ENCODE data around the gene SAMD4B. TPM values are rescaled to one million over a fixed set of nuclear protein-coding genes. Genes with fewer than 3 reads are reported as not detected.

The SAMD4B gene
- total RNA-seq, 1 experiment from 2014 or later = 164 TPM

DNA sequence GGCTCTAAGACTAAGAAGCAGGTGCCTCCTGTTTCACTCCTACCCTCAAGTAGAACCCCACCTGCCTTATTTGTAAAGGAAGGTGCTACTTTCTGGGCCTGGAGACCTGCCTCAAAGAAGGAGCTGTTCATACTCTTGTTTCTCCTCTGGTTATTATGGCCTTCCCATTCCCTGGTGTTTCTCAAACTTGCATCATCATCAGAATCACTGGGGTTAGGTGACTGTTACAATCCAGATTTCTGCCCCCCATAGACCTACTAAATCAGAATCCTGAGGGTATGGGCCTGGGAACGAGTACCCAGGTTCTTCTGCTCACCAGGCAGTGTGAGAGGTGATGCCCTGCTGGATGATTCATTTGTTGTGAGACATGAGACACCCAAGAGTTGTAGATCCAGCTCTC is 18.4 kb downstream of the SAMD4B start:
- POLR2A ChIA-PET = no interaction called here

GRCh38 chr19:39362682-39363657 is 20.7 kb downstream of the SAMD4B start:
- no peak for ATAC-seq
- Mint-ChIP-seq H3K4me1 (no peaks in the 10 kb centered on the region), H3K27ac (no peak overlapping the region), H3K4me3 (no peak overlapping the region), H3K27me3 (ENCODE audit: low read depth) (no peaks in the 10 kb centered on the region), H3K36me3 (peaks cover 52% of the 10 kb centered on the region), H3K9me3 (no peaks in the 10 kb centered on the region)
- CTCF ChIA-PET = interaction anchor here (0.8 to 1.6 kb wide), 2 partner anchors 21 to 35 kb away, joined by 3 to 7 read pairs; partner anchors contain the start of gene SAMD4B
- DNase-seq (ENCODE audit: low spot score) = no peak
- POLR2A ChIA-PET = interaction anchor here (1.1 kb wide), 1 partner anchor 28 kb away, joined by 4 read pairs; the partner anchor contains the start of genes MED29 and PAF1
- no peak for TF ChIP-seq ZBTB43 (CRISPR knock-in tag; IDR thresholded peaks at IDR 0.05)
- TF ChIP-seq GTF2I (CRISPR knock-in tag; conservative IDR thresholded peaks at IDR 0.05) = no peak
- no peak for TF ChIP-seq SP1 (CRISPR knock-in tag; conservative IDR thresholded peaks at IDR 0.05)
- no peak for TF ChIP-seq GRHL2 (CRISPR knock-in tag; IDR thresholded peaks at IDR 0.05; ENCODE audit: insufficient replicate concordance, severe bottlenecking)
- no peak for TF ChIP-seq ZNF671 (CRISPR knock-in tag; IDR thresholded peaks at IDR 0.05)
- no peak for TF ChIP-seq SMAD4 (CRISPR knock-in tag; IDR thresholded peaks at IDR 0.05)
- no peak for TF ChIP-seq NFE2L1 (CRISPR knock-in tag; IDR thresholded peaks at IDR 0.05)
- TF ChIP-seq, protein P1, sequence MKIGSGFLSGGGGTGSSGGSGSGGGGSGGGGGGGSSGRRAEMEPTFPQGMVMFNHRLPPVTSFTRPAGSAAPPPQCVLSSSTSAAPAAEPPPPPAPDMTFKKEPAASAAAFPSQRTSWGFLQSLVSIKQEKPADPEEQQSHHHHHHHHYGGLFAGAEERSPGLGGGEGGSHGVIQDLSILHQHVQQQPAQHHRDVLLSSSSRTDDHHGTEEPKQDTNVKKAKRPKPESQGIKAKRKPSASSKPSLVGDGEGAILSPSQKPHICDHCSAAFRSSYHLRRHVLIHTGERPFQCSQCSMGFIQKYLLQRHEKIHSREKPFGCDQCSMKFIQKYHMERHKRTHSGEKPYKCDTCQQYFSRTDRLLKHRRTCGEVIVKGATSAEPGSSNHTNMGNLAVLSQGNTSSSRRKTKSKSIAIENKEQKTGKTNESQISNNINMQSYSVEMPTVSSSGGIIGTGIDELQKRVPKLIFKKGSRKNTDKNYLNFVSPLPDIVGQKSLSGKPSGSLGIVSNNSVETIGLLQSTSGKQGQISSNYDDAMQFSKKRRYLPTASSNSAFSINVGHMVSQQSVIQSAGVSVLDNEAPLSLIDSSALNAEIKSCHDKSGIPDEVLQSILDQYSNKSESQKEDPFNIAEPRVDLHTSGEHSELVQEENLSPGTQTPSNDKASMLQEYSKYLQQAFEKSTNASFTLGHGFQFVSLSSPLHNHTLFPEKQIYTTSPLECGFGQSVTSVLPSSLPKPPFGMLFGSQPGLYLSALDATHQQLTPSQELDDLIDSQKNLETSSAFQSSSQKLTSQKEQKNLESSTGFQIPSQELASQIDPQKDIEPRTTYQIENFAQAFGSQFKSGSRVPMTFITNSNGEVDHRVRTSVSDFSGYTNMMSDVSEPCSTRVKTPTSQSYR (CRISPR knock-in tag; IDR thresholded peaks at IDR 0.05) = no peak
- no peak for TF ChIP-seq NR2C2 (CRISPR knock-in tag; IDR thresholded peaks at IDR 0.05)
- no peak for TF ChIP-seq E2F1 (CRISPR knock-in tag; IDR thresholded peaks at IDR 0.05)
- no peak for TF ChIP-seq FOXJ3 (CRISPR knock-in tag; IDR thresholded peaks at IDR 0.05; ENCODE audit: borderline replicate concordance)
- TF ChIP-seq MYBL2 (CRISPR knock-in tag; IDR thresholded peaks at IDR 0.05) = no peak
- TF ChIP-seq SOX15 (CRISPR knock-in tag; IDR thresholded peaks at IDR 0.05) = no peak

More for the DNA sequence above, 18.4 kb downstream of the SAMD4B start:
- Mint-ChIP-seq H3K4me1 (no peaks in the 10 kb centered on the region), H3K27ac (no peak overlapping the region), H3K36me3 (peaks cover 68% of the 10 kb centered on the region), H3K27me3 (ENCODE audit: low read depth) (no peaks in the 10 kb centered on the region), H3K9me3 (no peaks in the 10 kb centered on the region), H3K4me3 (no peak overlapping the region)
- DNase-seq (ENCODE audit: low spot score) = no peak
- TF ChIP-seq CBFB (CRISPR knock-in tag; IDR thresholded peaks at IDR 0.05; ENCODE audit: low read depth) = no peak
- TF ChIP-seq, protein P1 (CRISPR knock-in tag; IDR thresholded peaks at IDR 0.05) = no peak
- TF ChIP-seq ZNF512 (CRISPR knock-in tag; IDR thresholded peaks at IDR 0.05; ENCODE audit: borderline replicate concordance) = no peak
- no peak for TF ChIP-seq SMAD4 (CRISPR knock-in tag; IDR thresholded peaks at IDR 0.05)
- no peak for TF ChIP-seq ZBTB21 (CRISPR knock-in tag; IDR thresholded peaks at IDR 0.05; ENCODE audit: borderline replicate concordance)
- TF ChIP-seq, protein P2, sequence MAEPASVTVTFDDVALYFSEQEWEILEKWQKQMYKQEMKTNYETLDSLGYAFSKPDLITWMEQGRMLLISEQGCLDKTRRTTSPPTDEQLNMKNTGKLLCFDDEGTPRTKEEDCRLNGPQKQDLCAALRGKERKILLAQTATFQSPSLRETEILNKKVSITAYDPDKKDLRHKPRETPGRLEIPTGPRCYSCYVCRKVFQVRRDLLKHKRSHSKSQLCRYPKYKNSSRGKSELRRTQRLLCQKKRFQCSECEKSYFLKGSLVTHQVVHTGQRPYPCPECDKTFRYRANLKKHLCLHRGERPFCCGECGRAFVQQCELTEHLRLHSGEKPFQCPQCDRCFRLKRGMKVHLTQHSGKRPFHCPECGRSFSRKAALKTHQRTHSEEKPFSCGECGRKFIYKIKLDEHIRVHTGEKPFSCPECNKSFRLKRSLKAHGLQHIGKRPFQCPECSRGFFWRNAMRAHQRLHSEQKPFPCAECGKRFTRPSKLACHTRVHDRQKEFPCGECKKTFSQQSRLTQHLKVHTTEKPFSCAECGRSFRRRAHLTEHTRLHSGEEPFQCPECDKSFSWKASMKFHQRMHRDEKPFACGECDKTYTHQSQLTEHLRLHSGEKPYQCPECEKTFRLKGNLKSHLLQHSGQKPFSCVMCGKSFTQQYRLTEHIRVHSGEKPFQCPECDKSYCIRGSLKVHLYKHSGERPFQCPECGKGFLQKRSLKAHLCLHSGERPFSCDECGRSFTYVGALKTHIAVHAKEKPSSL (CRISPR knock-in tag; conservative IDR thresholded peaks at IDR 0.05) = no peak
- no peak for TF ChIP-seq NFYB (CRISPR knock-in tag; conservative IDR thresholded peaks at IDR 0.05; ENCODE audit: low read depth)
- TF ChIP-seq NR1H2 (CRISPR knock-in tag; IDR thresholded peaks at IDR 0.05) = no peak
- no peak for ATAC-seq
- CTCF ChIA-PET = no interaction called here

Measured in WTC11 (cell line).